Cerebellar nuclear complex (tissue), 1 donor: ENCODE results near the gene ADGRF1.
"Not testable (repeated sequence)": the region's sequence is repeated elsewhere in the genome, so short reads cannot be mapped to it uniquely, and the experiment has no call there.

ENCODE experiments used
- DNase-seq, 2 experiments: peaks; one replicate each; lab custom pipeline; 2025; lab: John Stamatoyannopoulos, UW

Gene ADGRF1

GRCh38 chr6:47022191-47022590 is 19.9 kb downstream of the ADGRF1 start:
- DNase-seq, result no peak

DNA sequence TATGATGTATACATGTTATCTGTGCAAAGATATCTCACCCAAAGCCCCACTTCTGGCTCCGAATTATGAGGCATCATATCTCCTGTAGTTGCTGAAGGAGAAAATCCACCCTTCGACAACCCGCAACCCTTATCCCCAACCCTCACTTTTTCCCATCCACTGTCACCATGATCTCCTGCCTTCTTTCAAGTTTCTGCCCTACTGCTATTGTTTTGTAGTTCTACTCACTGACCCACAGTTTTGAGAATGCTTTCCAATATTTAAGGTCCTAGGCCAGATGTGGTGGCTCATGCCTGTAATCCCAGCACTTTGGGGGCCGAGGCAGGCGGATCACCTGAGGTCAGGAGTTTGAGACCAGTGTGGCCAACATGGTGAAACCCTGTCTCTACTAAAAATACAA is 22.2 kb downstream of the ADGRF1 start:
- no peak for DNase-seq

DNA sequence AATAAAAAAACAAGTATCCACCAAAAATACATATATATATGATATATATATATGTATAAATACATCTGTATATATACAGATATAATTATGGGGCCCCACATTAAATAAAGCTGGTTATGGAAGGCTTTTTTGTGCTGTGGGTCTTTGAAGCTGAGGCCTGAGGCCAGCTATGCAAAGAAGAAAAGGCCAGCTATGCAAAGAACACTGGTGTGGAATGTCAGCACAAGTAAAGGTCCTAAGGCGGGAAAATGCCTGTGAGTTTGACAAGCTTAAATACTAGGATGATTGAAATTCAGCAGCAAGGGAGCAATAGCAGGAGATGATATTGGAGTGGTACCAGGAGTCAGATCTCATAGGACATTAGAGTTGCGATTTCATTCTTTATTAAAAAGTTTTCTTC is 25.2 kb downstream of the ADGRF1 start:
- no peak for DNase-seq

DNA sequence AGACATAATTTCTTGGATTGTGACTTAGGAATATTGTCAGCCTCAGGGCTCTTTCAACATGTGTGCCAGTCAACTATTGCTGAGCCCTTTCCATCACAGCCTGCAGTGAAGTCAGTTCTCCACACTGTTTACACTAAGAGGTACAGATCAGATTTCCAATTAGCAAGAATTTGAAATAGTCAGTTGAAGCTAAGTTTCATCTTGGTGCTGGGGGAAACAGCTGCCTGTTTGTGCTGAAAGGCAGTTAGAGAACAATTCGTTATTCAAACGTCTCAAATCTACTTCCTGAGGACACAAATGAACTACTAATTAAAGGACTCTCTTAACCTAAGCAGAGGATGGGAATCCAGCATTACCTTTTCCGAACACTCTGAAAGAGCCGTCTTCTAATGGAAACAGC is 25.9 kb downstream of the ADGRF1 start:
- DNase-seq, result no peak

DNA sequence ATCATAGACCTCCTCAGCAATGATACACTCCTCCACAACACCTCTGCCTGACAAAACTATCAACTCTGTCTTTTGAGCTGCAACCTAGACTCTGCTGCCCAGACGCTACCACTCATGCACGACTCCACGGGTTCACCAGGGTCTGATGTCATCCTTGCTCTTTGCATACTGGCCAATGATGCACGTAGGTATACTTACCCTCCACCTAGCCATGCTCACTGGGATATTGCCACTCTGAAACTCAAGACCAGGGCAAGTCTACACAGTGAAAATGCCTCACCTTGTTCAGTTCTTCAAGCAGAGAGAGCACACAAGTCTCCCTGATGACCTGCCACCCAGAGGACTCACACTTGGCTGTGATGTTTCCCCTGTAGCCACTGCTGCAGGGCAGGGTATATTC is 27.7 kb downstream of the ADGRF1 start:
- DNase-seq, result no peak

DNA sequence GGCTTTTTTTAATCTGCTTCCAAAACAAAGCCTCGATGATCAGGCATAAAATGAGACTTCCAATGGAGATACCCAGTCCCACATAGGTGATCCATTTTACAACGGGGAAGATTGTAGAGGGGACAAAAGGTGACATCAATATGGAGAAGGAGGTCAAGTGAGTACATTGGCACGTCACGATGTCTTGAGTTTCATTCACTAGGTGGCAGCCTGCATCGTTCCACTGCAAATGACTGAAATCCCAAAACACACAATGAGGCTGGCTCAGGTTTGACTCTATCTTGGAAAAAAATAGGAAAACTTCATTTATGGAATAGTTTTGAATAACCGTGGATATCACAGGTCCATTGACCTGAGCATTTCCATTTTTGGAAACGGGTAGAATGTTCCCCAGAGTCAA is 32.5 kb downstream of the ADGRF1 start:
- DNase-seq, result no peak

- no peak for DNase-seq
Measured at GRCh38 chr6:47008397-47008763, 33.8 kb downstream of the ADGRF1 start.

- no peak for DNase-seq
Measured at GRCh38 chr6:47007657-47008396, 34.3 kb downstream of the ADGRF1 start.

DNA sequence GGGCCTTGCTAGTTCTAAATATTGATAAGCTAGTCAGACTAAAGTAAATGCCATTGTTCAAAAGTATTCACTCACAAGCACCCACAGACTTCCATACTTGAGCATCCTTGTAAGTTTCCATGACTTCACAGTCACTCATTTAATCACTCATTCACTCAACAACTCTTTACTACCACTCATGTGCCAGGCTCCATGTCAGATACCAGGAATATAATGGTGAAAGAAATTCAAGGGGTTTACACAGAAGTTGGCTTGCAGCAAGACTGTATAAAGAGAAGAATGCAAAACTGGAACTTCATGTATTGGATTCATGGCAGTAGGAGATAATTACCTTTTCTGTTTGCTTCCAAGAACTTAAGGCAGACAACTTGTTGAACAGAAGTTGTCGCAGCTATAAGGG is 36.6 kb downstream of the ADGRF1 start:
- no peak for DNase-seq

GRCh38 chr6:47004463-47004862 is 37.7 kb downstream of the ADGRF1 start:
- DNase-seq, result no peak

GRCh38 chr6:47000842-47001241 is 41.3 kb downstream of the ADGRF1 start:
- no peak for DNase-seq

DNA sequence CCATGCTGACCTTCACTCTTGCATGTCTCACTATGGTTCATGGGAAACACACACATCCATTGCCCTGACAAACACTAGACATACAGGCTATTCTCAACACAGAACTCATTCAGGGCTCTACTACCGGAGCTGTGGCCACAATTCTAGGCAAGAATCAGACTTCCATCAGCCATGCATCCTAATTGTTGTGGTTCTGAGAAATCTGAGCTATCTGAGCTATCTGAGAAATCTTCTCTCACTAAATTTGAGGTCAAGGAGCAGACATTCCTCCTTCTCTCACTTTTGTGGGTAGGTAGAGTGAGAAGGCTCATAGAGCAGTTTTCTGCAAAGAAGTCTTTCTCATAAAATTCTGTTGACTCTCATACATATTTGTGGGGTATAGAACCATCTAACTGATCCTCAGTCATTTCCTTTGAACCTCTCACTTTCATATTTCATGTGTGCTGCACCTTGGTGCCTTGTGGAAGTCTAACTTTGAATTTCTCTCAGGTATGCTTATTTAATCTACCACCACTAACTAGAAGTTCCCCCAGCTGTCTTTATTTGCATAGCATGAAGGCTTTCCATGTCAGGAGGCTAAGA is 43.6 kb downstream of the ADGRF1 start:
- no peak for DNase-seq

GRCh38 chr6:46997646-46998045 is 44.5 kb downstream of the ADGRF1 start:
- no peak for DNase-seq

DNA sequence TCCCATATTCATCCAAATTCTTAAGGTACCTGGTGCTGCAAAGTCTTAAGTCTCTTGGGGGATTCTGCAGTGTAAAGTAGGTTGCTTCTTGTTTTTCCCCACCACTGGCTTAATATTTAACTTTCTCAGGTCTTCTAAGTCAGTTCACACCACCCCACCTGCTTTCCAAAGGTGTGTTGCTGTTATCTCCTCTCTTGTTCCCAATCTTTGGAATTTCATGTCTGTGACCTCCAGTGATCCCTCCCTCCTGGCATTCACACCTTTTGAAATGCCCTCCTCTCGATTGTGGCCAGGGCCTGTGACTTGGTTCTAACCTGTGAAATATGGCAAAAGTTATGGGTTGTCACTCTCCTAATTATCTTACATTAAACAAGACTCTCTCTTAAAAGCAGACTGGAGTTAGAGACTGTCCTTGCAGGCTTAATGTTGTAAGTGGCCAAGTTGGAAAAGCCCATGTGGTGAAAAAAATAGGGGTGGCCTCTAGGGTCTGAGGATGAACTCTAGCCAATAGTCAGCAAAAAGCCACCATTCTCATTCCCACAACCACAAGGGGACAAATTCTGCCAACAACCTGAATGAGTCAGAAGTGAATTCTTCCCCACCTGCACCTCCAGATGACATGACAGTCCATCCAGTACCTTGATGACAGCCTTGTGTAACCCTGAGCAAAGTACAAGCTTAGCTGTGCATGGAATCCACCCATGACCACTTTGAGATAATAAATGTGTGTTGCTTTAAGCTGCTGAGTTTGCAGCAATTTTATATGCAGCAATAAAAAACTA is 45.1 kb downstream of the ADGRF1 start:
- no peak for DNase-seq

GRCh38 chr6:46994933-46995332 is 47.2 kb downstream of the ADGRF1 start:
- no peak for DNase-seq

GRCh38 chr6:46993846-46994245 is 48.3 kb downstream of the ADGRF1 start:
- DNase-seq, result no peak

DNA sequence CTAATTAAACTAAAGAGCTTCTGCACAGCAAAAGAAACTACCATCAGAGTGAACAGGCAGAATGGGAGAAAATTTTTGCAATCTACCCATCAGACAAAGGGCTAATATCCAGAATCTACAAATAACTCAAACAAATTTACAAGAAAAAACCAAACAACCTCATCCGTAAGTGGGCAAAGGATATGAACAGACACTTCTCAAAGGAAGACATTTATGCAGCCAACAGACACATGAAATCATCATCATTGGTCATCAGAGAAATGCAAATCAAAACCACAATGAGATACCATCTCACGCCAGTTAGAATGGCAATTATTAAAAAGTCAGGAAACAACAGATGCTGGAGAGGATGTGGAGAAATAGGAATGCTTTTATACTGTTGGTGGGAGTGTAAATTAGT is 49.7 kb downstream of the ADGRF1 start:
- DNase-seq, result not testable (repeated sequence)

- not testable (repeated sequence) for DNase-seq
Measured at GRCh38 chr6:46990818-46991510, 51.2 kb downstream of the ADGRF1 start.

DNA sequence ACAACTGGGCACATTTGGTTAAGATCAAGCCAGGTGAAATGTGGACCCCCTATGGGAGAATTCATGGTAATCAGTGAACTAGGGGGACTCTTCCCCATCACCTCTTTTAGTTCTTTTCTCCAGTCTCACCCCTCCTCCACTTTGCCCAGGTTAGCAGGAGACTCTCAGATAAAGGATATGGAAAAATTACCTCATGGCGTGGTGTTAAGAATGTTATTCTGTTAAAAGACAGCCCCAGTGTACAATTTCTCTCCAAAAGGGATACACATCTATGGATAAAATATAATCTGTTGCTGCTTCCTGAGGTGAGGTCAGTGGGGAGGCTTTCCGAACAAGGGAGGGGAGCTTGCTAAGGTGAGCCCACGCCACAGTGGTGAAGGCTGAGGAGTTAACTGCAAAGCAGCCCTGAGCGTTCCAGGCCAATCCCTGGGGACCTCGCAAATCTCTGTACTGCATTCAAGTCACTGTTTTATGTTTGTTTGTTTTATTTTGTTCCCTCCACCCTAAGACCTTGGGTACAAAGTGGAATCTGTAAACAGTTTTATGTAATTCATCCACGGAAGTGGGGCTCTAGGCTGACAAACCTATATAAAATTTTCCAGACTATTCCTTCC is 52.0 kb downstream of the ADGRF1 start:
- no peak for DNase-seq

DNA sequence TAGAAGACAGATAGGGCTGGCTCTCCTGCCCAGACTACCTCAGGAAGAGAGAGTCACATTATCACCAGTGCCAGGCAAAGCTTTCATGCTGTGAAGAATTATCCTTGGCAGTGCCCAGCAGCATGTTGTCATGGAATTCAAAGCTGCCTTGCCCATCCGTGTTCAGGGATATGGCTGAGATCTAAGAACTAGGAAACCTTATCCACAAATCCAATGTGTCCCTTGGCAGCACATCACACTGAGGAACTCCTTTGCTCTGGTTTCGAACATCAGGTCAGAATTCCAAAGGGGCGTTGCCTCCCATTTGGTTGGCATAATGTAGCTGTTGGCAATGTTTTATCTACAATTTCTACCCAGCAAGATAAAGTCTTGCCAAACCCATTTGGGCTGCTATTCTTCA is 52.7 kb downstream of the ADGRF1 start:
- peak; percentile 14 to 55 for DNase-seq

GRCh38 chr6:46985943-46986342 is 56.2 kb downstream of the ADGRF1 start:
- no peak for DNase-seq

DNA sequence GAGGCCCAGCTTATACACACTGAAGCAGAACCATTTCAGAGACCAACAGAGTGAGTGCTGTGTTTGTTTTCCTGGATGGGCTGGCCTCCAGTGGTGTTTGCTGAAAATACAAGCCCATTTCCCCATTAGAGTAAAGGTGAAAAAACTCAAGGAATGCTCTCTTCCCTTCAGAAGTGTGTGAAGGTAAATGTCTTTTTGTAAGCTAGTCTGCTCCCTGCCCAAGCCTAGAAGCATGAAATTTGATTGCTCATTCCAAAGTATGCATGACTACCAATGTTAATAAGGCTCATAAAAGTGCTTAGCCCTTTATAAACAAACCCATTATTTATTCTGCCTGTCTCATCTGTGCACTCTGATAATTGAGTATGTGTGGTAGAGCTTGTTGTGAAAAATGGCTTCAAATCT is 59.1 kb downstream of the ADGRF1 start:
- no peak for DNase-seq
